Measurements from ENCODE around the gene ASXL2. TPM values are rescaled to one million over a fixed set of nuclear protein-coding genes. Genes with fewer than 3 reads are reported as not detected.

ASXL2 gene
- total RNA-seq, 2 experiments from 2014 or later: 43.7 to 45.0 TPM

GRCh38 chr2:25735835-25736234 lies 142.5 kb downstream of the ASXL2 start:
- Mint-ChIP-seq H3K36me3 (ENCODE audit: low read depth) (peaks cover 18% of the 10 kb centered on the region), H3K4me1 (peaks cover 5% of the 10 kb centered on the region), H3K27ac (no peak overlapping the region), H3K4me3 (no peak overlapping the region), H3K27me3 (no peaks in the 10 kb centered on the region), H3K9me3 (no peaks in the 10 kb centered on the region)
- ChIA-PET POLR2A (no interaction called here), CTCF (interaction anchor here (0.7 kb wide), 1 partner anchor 35 kb away, joined by 3 read pairs; no protein-coding TSS in a partner anchor)
- no peak for DNase-seq

DNA sequence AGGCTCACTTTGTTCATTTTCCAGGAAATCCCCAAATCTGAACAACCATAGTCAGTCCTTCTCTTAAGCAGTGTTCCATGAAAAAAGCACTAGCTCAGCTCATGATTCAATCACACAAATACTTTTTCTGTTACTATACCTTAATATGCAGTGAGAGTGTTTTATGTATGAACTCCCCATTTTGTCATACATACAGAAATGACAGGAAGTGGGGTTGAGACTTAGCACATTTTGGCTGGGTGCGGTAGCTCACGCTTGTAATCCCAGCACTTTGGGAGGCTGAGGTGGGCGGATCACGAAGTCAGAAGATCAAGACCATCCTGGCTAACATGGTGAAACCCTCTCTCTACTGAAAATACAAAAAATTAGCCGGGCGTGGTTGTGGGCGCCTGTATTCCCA lies 149.7 kb downstream of the ASXL2 start:
- H3K9me3 Mint-ChIP-seq: no peaks in the 10 kb centered on the region
- POLR2A ChIA-PET: interaction anchor here (1.1 kb wide), 1 partner anchor 29 kb away, joined by 3 read pairs; no protein-coding TSS in a partner anchor
- H3K4me1 Mint-ChIP-seq: peaks cover 5% of the 10 kb centered on the region
- CTCF ChIA-PET: interaction anchor here (1.2 kb wide), 1 partner anchor 348 kb away, joined by 3 read pairs; no protein-coding TSS in a partner anchor
- H3K27me3 Mint-ChIP-seq: peaks cover 4% of the 10 kb centered on the region
- peaks cover 2% of the 10 kb centered on the region for H3K36me3 Mint-ChIP-seq (ENCODE audit: low read depth)
- no peak overlapping the region for H3K4me3 Mint-ChIP-seq
- no peak overlapping the region for H3K27ac Mint-ChIP-seq
- DNase-seq: no peak

DNA sequence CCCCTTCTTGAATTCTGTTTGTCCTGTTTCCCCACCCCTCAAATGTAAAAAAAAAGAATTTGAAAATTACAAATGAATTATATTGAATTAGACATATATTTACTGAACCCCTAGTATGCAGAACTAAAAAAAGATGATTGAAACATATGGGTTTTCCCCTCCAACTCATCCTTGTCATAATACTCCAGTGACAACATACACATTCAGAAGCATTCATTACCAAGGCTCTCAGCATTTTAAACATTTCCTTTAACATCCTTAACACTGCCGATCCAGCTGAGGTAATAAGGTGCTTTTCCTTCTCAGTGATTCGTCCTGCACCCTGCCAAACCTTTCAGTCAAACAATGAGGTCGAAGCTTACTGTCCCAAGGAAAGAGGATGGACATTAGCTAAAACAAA lies 151.8 kb downstream of the ASXL2 start:
- Mint-ChIP-seq H3K27me3 (peaks cover 6% of the 10 kb centered on the region), H3K9me3 (no peaks in the 10 kb centered on the region), H3K36me3 (ENCODE audit: low read depth) (no peaks in the 10 kb centered on the region), H3K4me3 (no peak overlapping the region), H3K4me1 (peaks cover 17% of the 10 kb centered on the region), H3K27ac (no peak overlapping the region)
- DNase-seq: no peak
- ChIA-PET CTCF (no interaction called here), POLR2A (no interaction called here)

- no peak overlapping the region for H3K27ac Mint-ChIP-seq
- no peaks in the 10 kb centered on the region for H3K36me3 Mint-ChIP-seq (ENCODE audit: low read depth)
- no peak for DNase-seq
- no peaks in the 10 kb centered on the region for H3K9me3 Mint-ChIP-seq
- peaks cover 7% of the 10 kb centered on the region for H3K27me3 Mint-ChIP-seq
- no peak overlapping the region for H3K4me3 Mint-ChIP-seq
- POLR2A ChIA-PET: no interaction called here
- peaks cover 18% of the 10 kb centered on the region for H3K4me1 Mint-ChIP-seq
- CTCF ChIA-PET: no interaction called here
These were observed 152.4 kb downstream of the ASXL2 start for GRCh38 chr2:25725877-25726276.

GRCh38 chr2:25724756-25725155 lies 153.5 kb downstream of the ASXL2 start:
- ChIA-PET POLR2A (interaction anchor here (1.0 kb wide), 1 partner anchor 13 kb away, joined by 3 read pairs; no protein-coding TSS in a partner anchor), CTCF (interaction anchor here (1.1 kb wide), 1 partner anchor 26 kb away, joined by 4 read pairs; no protein-coding TSS in a partner anchor)
- H3K4me3 Mint-ChIP-seq: no peak overlapping the region
- peaks cover 18% of the 10 kb centered on the region for H3K4me1 Mint-ChIP-seq
- DNase-seq: no peak
- peaks cover 6% of the 10 kb centered on the region for H3K27me3 Mint-ChIP-seq
- H3K27ac Mint-ChIP-seq: no peak overlapping the region
- H3K36me3 Mint-ChIP-seq (ENCODE audit: low read depth): no peaks in the 10 kb centered on the region
- H3K9me3 Mint-ChIP-seq: no peaks in the 10 kb centered on the region

GRCh38 chr2:25722224-25722623 lies 156.1 kb downstream of the ASXL2 start:
- Mint-ChIP-seq H3K4me3 (no peak overlapping the region), H3K27ac (no peak overlapping the region), H3K9me3 (no peaks in the 10 kb centered on the region), H3K27me3 (peaks cover 3% of the 10 kb centered on the region), H3K36me3 (ENCODE audit: low read depth) (no peaks in the 10 kb centered on the region), H3K4me1 (peaks cover 15% of the 10 kb centered on the region)
- CTCF ChIA-PET: interaction anchor here (0.6 to 1.3 kb wide), 4 partner anchors 8 to 129 kb away, joined by 3 to 5 read pairs (median 4); no protein-coding TSS in a partner anchor
- POLR2A ChIA-PET: interaction anchor here (0.6 to 1.5 kb wide), 2 partner anchors 19 to 72 kb away, joined by 5 to 9 read pairs; no protein-coding TSS in a partner anchor
- no peak for DNase-seq

DNA sequence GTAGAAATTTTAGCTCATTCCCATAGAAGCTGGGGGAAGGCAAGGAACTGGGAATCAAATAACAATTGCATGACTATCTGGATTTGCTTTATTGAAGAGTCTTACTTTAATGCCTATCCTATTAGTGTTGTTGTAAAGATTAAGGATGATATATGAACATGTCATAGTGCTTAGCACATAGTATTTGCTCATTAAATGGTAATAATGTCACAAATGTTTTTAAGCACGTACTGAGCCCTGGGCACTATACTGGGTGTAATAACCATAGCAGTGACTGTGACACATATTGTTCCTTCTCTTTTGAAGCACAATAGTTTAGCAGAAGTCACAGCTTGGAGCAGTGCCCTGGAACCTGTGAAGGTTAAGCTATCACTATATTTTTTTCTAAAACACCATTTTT lies 157.7 kb downstream of the ASXL2 start:
- ChIA-PET POLR2A (no interaction called here), CTCF (interaction anchor here (0.6 to 1.1 kb wide), 2 partner anchors 114 to 328 kb away, joined by 3 read pairs; no protein-coding TSS in a partner anchor)
- peaks cover 7% of the 10 kb centered on the region for H3K27me3 Mint-ChIP-seq
- H3K4me3 Mint-ChIP-seq: no peak overlapping the region
- H3K36me3 Mint-ChIP-seq (ENCODE audit: low read depth): no peaks in the 10 kb centered on the region
- peaks cover 15% of the 10 kb centered on the region for H3K4me1 Mint-ChIP-seq
- DNase-seq: no peak
- no peaks in the 10 kb centered on the region for H3K9me3 Mint-ChIP-seq
- no peak overlapping the region for H3K27ac Mint-ChIP-seq

DNA sequence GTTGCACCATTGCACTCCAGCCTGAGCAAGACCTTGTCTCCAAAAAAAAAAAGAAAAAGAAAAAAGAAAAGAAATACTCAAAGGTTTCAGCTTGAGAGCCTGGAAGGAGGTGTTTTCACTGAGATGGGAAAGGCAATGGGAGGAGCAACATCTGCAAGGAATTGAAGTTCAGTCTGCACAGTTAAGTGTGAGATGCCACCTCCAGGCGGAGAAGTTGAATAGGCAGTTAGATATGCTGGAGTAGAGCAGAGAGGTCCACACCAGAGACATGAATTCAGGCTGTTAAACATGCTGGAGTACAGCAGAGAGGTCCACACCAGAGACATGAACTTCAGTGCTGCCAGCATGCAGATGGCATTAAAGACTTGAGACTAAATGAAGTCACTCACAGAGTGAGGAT lies 163.5 kb downstream of the ASXL2 start:
- H3K4me3 Mint-ChIP-seq: no peak overlapping the region
- peaks cover 18% of the 10 kb centered on the region for H3K27me3 Mint-ChIP-seq
- peaks cover 14% of the 10 kb centered on the region for H3K4me1 Mint-ChIP-seq
- H3K27ac Mint-ChIP-seq: no peak overlapping the region
- H3K9me3 Mint-ChIP-seq: peaks cover 2% of the 10 kb centered on the region
- POLR2A ChIA-PET: no interaction called here
- CTCF ChIA-PET: interaction anchor here (1.0 kb wide), 1 partner anchor 16 kb away, joined by 3 read pairs; no protein-coding TSS in a partner anchor
- H3K36me3 Mint-ChIP-seq (ENCODE audit: low read depth): no peaks in the 10 kb centered on the region
- DNase-seq: no peak

GRCh38 chr2:25712455-25712854 lies 165.8 kb downstream of the ASXL2 start:
- DNase-seq: no peak
- POLR2A ChIA-PET: no interaction called here
- Mint-ChIP-seq H3K36me3 (ENCODE audit: low read depth) (no peaks in the 10 kb centered on the region), H3K27ac (no peak overlapping the region), H3K9me3 (peaks cover 2% of the 10 kb centered on the region), H3K4me1 (peaks cover 14% of the 10 kb centered on the region), H3K27me3 (peaks cover 18% of the 10 kb centered on the region), H3K4me3 (no peak overlapping the region)
- CTCF ChIA-PET: interaction anchor here (1.3 kb wide), 1 partner anchor 13 kb away, joined by 4 read pairs; no protein-coding TSS in a partner anchor

- Mint-ChIP-seq H3K36me3 (ENCODE audit: low read depth) (no peaks in the 10 kb centered on the region), H3K9me3 (peaks cover 2% of the 10 kb centered on the region), H3K4me3 (no peak overlapping the region), H3K27me3 (peaks cover 16% of the 10 kb centered on the region), H3K4me1 (peaks cover 14% of the 10 kb centered on the region), H3K27ac (no peak overlapping the region)
- ChIA-PET POLR2A (no interaction called here), CTCF (interaction anchor here (1.3 kb wide), 1 partner anchor 12 kb away, joined by 4 read pairs; no protein-coding TSS in a partner anchor)
- no peak for DNase-seq
These were observed 166.5 kb downstream of the ASXL2 start for GRCh38 chr2:25711675-25712354.

DNA sequence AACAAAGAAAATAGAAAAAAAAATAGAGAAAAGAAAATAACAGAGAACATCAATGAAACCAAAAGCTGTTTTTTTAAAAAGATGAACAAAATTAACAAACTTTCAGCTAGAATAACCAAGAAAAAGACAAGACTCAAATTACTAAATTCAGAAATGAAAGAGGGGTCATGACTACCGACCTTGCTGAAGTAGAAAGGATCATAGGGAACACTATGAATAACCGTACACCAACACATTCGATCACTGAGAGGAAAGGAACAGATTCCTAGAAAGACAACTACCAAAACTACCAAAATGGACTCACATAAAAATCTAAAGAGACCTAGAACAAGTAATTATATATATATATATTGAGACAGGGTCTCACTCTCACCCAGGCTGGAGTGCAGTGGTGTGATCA lies 167.5 kb downstream of the ASXL2 start:
- ChIA-PET POLR2A (no interaction called here), CTCF (interaction anchor here (2.4 kb wide), 1 partner anchor 10 kb away, joined by 13 read pairs; no protein-coding TSS in a partner anchor)
- Mint-ChIP-seq H3K4me1 (peaks cover 14% of the 10 kb centered on the region), H3K27me3 (peaks cover 14% of the 10 kb centered on the region), H3K36me3 (ENCODE audit: low read depth) (no peaks in the 10 kb centered on the region), H3K9me3 (peaks cover 2% of the 10 kb centered on the region), H3K27ac (no peak overlapping the region), H3K4me3 (no peak overlapping the region)
- DNase-seq: no peak

- H3K27me3 Mint-ChIP-seq: peaks cover 9% of the 10 kb centered on the region
- peaks cover 2% of the 10 kb centered on the region for H3K9me3 Mint-ChIP-seq
- H3K36me3 Mint-ChIP-seq (ENCODE audit: low read depth): no peaks in the 10 kb centered on the region
- POLR2A ChIA-PET: no interaction called here
- no peak overlapping the region for H3K4me3 Mint-ChIP-seq
- no peak for DNase-seq
- H3K27ac Mint-ChIP-seq: no peak overlapping the region
- CTCF ChIA-PET: interaction anchor here (1.1 to 2.4 kb wide), 3 partner anchors 9 to 18 kb away, joined by 3 to 13 read pairs (median 3); no protein-coding TSS in a partner anchor
- peaks cover 14% of the 10 kb centered on the region for H3K4me1 Mint-ChIP-seq
These were observed 168.9 kb downstream of the ASXL2 start for GRCh38 chr2:25709349-25709748.

DNA sequence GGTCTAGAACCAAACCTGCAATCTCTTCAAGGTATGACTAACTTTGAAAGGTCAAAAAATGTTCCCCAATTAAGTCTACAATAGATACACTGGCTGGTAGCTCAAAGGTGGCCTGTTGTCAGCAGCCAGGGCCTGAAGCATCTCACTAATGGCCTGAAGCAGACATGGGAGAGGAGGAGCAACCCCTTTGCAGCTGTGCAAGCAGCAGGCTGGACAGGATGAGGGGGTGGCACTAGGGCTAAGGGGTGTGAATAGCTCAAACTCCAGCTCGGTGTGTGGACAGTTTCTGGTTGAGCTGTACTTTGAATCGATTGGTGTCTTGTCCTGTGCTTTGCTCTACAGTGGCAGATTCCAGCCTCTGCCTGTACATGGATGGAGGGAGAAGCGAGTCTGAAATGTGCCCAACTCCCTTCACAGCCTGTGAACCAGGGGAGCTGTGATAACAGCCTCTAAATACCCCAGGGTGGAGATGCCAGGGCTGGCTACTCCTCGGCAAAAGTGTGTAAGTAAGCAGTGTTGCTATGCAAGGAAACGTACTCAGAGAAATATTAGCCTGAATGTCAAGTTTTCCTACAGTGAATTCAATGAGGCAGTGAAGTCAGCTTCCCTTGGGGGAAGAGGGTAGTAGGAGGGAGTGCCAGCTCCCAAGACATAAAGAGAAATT lies 170.2 kb downstream of the ASXL2 start:
- ChIA-PET CTCF (interaction anchor here (1.1 kb wide), 1 partner anchor 10 kb away, joined by 3 read pairs; no protein-coding TSS in a partner anchor), POLR2A (interaction anchor here (1.1 to 1.3 kb wide), 3 partner anchors 9 to 17 kb away, joined by 3 read pairs; no protein-coding TSS in a partner anchor)
- Mint-ChIP-seq H3K9me3 (no peaks in the 10 kb centered on the region), H3K4me3 (no peak overlapping the region), H3K27ac (no peak overlapping the region), H3K4me1 (peaks cover 15% of the 10 kb centered on the region), H3K27me3 (peaks cover 5% of the 10 kb centered on the region), H3K36me3 (ENCODE audit: low read depth) (no peaks in the 10 kb centered on the region)
- DNase-seq: no peak
